ENCODE data around the gene RHBG.
"Not testable (repeated sequence)": the region's sequence is repeated elsewhere in the genome, so short reads cannot be mapped to it uniquely, and the experiment has no call there.

Gene RHBG

GRCh38 chr1:156359973-156360372 lies 9.0 kb upstream of the RHBG start:
- DNase-seq (ENCODE audit: low read depth, low spot score): no peak

GRCh38 chr1:156360534-156360933 lies 8.5 kb upstream of the RHBG start:
- DNase-seq (ENCODE audit: low read depth, low spot score): no peak

DNA sequence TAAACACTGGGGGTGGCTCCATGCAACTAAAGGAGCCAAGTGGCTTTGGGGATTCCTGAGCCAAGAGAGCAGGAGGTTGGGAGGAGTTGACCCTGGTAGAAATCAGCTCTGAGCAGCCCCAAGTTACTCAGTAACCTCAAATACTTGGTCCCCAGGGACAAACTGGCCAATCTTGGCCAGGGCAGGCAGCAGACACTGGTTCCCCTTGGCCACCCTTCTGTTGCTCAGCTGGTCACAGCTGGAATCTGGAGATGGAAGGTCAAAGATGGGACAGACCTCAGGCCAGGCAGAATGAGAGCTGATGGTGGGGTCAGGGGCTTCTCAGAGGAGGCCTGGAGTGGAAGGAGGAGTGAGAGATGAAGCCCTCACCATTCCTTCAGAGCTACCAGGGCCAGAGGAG lies 3.3 kb upstream of the RHBG start:
- no peak for DNase-seq (ENCODE audit: low read depth, low spot score)

DNA sequence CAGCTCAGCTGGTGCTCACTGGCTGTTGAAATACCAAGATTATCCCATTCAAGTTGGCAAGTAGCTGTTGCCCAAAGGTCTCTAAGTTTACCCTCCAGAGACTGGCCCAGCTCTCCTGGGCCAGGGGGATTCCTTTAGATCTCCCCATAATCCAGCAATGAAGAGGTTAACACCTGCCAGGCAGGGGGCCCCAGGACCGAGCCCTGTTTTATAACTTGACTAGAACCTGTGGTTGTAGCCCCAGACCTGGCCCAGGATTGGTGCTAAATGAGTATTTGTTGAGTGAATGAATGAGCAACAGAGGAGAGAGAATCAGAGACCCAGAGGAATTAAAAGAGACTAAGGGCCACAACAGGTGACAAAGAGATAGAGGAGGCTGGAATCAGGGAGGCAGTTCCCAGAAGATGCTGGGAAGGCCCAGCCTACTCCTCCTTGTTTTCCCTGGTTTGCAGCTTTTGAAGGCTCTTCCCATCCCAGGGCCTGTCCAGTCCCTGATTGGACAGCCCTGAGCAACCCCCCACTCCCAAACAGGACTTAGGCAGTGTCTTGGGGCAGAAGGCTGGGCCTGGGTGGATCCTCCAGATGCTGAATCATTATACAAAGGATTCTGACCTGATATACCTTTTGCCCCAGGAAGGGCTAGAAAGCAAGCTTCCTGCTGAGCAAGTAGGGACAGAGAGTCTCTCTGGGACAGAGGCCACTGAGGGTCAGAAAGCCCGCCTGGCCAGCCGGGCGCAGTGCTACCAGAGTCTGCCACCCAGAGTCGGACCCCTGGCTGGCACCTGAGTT lies 2.4 kb upstream of the RHBG start:
- no peak for DNase-seq (ENCODE audit: low read depth, low spot score)

DNA sequence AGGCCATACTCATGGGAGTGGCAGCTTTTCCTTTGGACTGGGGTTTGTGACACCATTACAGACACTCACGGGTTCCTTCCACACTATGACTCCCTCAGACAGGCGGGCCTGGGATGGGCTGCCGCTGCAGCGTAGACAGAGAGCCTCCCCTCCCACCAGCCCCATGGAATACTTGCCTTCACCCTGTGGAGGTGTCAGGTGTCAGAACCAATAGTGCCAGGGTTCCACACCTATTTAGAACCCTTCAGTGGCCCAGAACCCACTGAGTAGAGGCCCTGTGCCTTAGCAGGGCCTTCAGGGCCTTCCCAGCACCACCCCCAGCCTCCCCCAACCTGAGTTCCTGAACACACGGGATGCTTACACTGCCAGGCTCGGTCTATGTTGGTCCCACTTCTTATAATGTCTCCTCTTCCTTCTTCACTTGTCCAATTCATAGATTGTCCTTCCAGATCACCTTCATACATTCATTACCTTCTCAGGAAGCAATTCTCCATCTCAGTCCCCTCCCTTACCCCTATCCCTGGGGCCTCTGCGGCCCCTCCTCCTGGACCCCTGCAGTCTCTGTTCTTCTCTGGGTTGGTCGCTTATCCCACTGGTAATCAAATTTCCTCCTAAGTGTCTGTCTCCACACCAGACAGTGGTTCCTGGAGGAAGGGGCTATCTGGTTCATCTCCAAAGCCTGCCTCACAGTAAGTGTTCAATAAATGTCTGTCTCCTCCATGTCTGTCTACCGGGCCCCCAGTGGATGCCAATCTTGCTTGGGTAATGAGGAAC lies 1.4 kb upstream of the RHBG start:
- no peak for DNase-seq (ENCODE audit: low read depth, low spot score)

DNA sequence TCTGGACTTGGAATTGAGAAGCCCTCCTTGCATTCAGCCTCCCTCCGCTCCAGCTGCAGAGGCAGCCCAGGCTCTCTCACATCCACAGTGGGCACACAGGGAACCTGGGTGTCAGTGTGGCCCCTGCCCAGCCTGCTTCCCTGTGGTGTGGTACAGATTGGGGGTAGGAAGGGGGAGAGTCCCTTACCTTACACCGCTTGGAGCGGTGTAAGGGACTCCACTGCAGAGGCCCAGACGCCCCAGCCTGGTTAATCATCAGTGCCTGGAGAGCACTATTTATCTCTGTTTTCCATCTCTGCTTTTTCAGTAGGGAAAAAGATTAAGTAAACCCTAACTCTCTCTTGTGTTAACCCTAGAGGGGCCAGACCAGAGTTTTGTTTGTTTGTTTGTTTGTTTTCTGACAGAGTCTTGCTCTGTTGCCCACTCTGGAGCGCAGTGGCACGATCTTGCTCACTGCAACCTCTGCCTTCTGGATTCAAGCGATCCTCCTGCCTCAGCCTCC lies 803 bp upstream of the RHBG start:
- DNase-seq (ENCODE audit: low read depth, low spot score): no peak

- not testable (repeated sequence) for DNase-seq (ENCODE audit: low read depth, low spot score)
Observed at GRCh38 chr1:156369685-156370286, 775 bp downstream of the RHBG start.

- no peak for DNase-seq (ENCODE audit: low read depth, low spot score)
Observed at GRCh38 chr1:156371553-156372264, 2.7 kb downstream of the RHBG start.

- DNase-seq (ENCODE audit: low read depth, low spot score): no peak
Observed at GRCh38 chr1:156372265-156372586, 3.2 kb downstream of the RHBG start.

- DNase-seq (ENCODE audit: low read depth, low spot score): no peak
Observed at GRCh38 chr1:156372876-156373275, 3.9 kb downstream of the RHBG start.

GRCh38 chr1:156373546-156373945 lies 4.5 kb downstream of the RHBG start:
- DNase-seq (ENCODE audit: low read depth, low spot score): no peak

- no peak for DNase-seq (ENCODE audit: low read depth, low spot score)
Observed at GRCh38 chr1:156376146-156376545, 7.1 kb downstream of the RHBG start.

GRCh38 chr1:156376958-156377919 lies 8.2 kb downstream of the RHBG start:
- no peak for DNase-seq (ENCODE audit: low read depth, low spot score)

GRCh38 chr1:156378557-156378956 lies 9.5 kb downstream of the RHBG start:
- no peak for DNase-seq (ENCODE audit: low read depth, low spot score)

DNA sequence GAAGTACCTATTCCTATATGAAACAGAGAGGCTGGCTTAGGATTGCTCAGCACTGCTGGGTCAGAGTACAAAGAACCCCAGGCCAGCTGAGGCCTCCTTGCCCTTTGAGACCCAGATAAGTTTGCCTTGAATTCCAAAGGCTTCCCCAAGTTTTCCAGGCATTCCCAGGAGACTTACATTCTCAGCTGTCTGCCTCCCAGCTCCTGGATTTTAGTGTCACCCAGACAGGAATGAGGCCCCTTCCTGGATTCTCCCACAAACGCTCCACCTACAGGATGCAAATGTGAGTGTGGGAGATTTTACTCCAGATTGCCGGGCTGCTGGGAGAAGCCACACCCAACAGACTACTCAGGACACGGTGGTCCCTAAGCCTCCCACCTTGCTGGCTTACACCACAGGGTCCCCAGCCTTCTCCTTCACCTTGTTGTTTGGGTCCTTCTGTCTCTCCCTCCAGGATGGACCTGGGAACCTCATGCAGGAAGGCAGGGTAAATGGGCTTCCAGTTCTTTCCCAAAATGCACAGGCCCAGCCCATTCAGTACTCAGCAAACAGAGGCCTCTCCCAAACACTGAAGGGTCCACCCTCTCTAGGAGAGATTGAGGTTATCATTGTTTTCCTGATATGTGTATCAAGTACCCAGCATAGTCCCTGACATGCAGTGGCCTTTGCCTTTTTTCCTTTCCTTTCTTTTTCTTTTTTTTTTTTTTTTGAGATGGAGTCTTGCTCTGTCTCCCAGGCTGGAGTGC lies 10.6 kb downstream of the RHBG start:
- no peak for DNase-seq (ENCODE audit: low read depth, low spot score)

DNA sequence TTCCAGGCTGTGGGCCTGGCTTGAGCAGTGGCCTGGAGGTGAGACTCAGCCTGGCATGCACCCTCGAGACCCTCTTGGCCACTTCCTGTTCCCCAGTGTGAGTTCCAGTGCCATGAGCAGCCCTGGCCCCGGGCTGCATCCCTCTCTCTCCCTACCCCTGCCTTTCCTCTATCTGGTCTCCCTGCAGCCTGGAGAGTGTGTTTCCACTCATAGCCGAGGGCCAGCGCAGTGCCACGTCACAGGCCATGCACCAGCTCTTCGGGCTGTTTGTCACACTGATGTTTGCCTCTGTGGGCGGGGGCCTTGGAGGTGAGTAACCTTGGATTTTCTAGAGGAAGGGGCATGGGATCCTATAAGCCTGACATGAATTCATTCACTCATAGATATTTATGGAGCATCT lies 13.6 kb downstream of the RHBG start:
- no peak for DNase-seq (ENCODE audit: low read depth, low spot score)

DNA sequence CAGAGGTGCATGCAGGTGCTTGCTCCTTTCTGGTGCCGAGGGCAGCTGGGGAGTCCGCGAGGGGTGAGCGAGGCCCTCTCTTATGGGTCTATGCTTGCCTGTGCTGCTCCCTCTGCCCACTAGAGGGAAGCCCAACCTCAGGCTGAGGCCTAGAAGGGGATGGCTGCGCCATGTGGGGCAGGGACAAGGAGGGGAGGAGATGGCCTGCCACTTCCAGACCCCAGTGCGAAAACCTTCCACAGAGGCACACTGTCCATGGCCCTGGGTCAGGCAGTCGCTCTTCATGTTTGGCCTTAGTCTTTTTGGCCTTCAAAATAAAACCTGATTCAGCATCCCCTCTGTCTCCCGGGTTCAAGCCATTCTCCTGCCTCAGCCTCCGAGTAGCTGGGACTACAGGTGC lies 14.0 kb downstream of the RHBG start:
- DNase-seq (ENCODE audit: low read depth, low spot score): no peak

- DNase-seq (ENCODE audit: low read depth, low spot score): no peak
Observed at GRCh38 chr1:156384007-156384406, 15.0 kb downstream of the RHBG start.

DNA sequence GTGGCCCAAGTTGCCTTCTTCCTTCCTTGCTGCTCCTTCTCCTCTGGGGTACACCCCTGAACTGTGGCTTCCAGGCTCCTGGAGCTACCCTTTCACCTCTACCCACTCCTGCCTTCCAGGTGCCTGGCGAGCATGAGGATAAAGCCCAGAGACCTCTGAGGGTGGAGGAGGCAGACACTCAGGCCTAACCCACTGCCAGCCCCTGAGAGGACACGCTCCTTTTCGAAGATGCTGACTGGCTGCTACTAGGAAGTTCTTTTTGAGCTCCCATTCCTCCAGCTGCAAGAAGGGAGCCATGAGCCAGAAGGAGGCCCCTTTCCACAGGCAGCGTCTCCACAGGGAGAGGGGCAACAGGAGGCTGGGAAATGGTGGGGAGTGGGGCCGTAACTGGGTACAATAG lies 15.6 kb downstream of the RHBG start:
- no peak for DNase-seq (ENCODE audit: low read depth, low spot score)

DNA sequence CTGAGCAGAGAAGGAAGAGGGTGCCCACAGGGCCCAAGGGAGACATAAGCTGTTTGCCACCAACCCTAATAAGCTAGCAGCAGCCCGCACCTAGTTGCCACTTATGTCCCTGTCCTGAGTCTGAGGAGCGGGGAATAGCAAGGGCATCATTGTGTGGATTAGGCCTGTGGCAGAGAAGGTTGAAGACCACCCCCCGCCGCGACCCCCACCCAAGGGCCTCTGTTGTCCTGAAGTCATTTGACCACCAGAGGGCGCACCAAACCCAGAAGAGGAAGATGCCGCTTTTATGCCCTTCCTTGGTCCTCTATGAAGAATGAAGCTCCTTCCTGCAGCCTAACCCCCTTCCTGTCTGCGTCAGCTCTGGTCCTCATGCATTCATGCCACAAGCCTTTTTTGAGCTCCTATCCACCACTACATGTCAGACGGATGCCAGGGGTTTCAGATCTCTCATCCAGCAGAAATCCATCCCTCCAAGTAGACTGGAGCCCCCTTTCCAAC lies 16.6 kb downstream of the RHBG start:
- no peak for DNase-seq (ENCODE audit: low read depth, low spot score)
